Calu3 (cell line): Measurements from ENCODE around the gene GC. TPM values are rescaled to one million over a fixed set of nuclear protein-coding genes. Genes with fewer than 3 reads are reported as not detected.

Experiments
- BruUV-seq: library from RNA; stranded (reverse); fragments of 400-500 nt; replicated peaks from 2 replicates; lab custom pipeline; 2021; lab: Mats Ljungman, UMichigan
- CTCF ChIA-PET: fragments of 300-600 bp; sonication (Branson Sonifier 250); formaldehyde crosslinking; loops from one replicate; lab custom pipeline; 2022; ENCODE audit warnings: antibody characterized with exemption; lab: Charles Lee
- DNase-seq: peaks from one replicate; pipeline ENCODE4 v3.0.0; 2022
- H3K27ac Mint-ChIP-seq: one replicate; pipeline ENCODE4 v1.8.0; 2022; ENCODE audit warnings: mixed read lengths; ENCODE audit not compliant: unreplicated experiment
- H3K27me3 Mint-ChIP-seq: one replicate; pipeline ENCODE4 v1.8.0; 2022; ENCODE audit warnings: mixed read lengths; ENCODE audit not compliant: unreplicated experiment
- H3K36me3 Mint-ChIP-seq: one replicate; pipeline ENCODE4 v1.8.0; 2022; ENCODE audit warnings: mild to moderate bottlenecking, moderate library complexity, mixed read lengths; ENCODE audit not compliant: insufficient read depth, unreplicated experiment
- H3K4me1 Mint-ChIP-seq: one replicate; pipeline ENCODE4 v1.8.0; 2022; ENCODE audit warnings: mild to moderate bottlenecking, low read depth, mixed read lengths; ENCODE audit not compliant: unreplicated experiment
- H3K4me3 Mint-ChIP-seq: one replicate; pipeline ENCODE4 v1.8.0; 2022; ENCODE audit warnings: mild to moderate bottlenecking, low read depth, moderate library complexity, mixed read lengths; ENCODE audit not compliant: unreplicated experiment
- H3K9me3 Mint-ChIP-seq: one replicate; pipeline ENCODE4 v1.8.0; 2022; ENCODE audit warnings: low read depth, mixed read lengths; ENCODE audit not compliant: unreplicated experiment
- CTCF ChIP-seq: fragments of 200-600 bp; IDR thresholded peaks from one replicate; pipeline ENCODE4 v1.8.0; 2022; ENCODE audit warnings: antibody characterized with exemption; ENCODE audit not compliant: unreplicated experiment
- intact Hi-C: fragments of 100-400 bp; cut with micrococcal nuclease; formaldehyde crosslinking; loops from one replicate; pipeline ENCODE4 v1.10.0; 2022; ENCODE audit not compliant: unreplicated experiment
- total RNA-seq: library from RNA; stranded (reverse); gene quantifications from 2 replicates; pipeline ENCODE4 v1.2.3, GENCODE V29; 2022

GC gene
- total RNA-seq, 1 experiment from 2014 or later = 0.90 TPM

GRCh38 chr4:71713611-71714203, 70.2 kb downstream of the GC start:
- no TSS peak for BruUV-seq
- CTCF ChIA-PET = no interaction called here
- Mint-ChIP-seq H3K36me3 (no peaks in the 10 kb centered on the region), H3K9me3 (no peaks in the 10 kb centered on the region), H3K4me1 (peaks cover 9% of the 10 kb centered on the region), H3K27me3 (no peaks in the 10 kb centered on the region), H3K27ac (no peak overlapping the region), H3K4me3 (no peak overlapping the region)
- DNase-seq = no peak
- TF ChIP-seq CTCF = peak; percentile 44
- intact Hi-C loops = loop anchor here (2.0 to 5.0 kb wide), 6 partner anchors 111 to 1061 kb away; no protein-coding TSS in a partner anchor

GRCh38 chr4:71711985-71712348, 71.9 kb downstream of the GC start:
- H3K4me1 Mint-ChIP-seq = peaks cover 14% of the 10 kb centered on the region
- CTCF ChIA-PET = interaction anchor here (0.6 to 1.5 kb wide), 3 partner anchors 297 to 661 kb away, joined by 3 to 4 read pairs (median 3); no protein-coding TSS in a partner anchor
- intact Hi-C loops = loop anchor here (2.0 to 5.0 kb wide), 6 partner anchors 110 to 1059 kb away; no protein-coding TSS in a partner anchor
- peaks cover 3% of the 10 kb centered on the region for H3K9me3 Mint-ChIP-seq
- no peak for DNase-seq
- H3K27me3 Mint-ChIP-seq = no peaks in the 10 kb centered on the region
- no peak overlapping the region for H3K27ac Mint-ChIP-seq
- no peak overlapping the region for H3K4me3 Mint-ChIP-seq
- no peak for TF ChIP-seq CTCF
- BruUV-seq = no TSS peak
- H3K36me3 Mint-ChIP-seq = no peaks in the 10 kb centered on the region

- DNase-seq = no peak
- Mint-ChIP-seq H3K4me3 (no peak overlapping the region), H3K4me1 (peaks cover 21% of the 10 kb centered on the region), H3K27ac (no peak overlapping the region), H3K9me3 (peaks cover 4% of the 10 kb centered on the region), H3K36me3 (no peaks in the 10 kb centered on the region), H3K27me3 (no peaks in the 10 kb centered on the region)
- CTCF ChIA-PET = interaction anchor here (0.6 to 1.5 kb wide), 4 partner anchors 296 to 660 kb away, joined by 3 to 4 read pairs (median 3); no protein-coding TSS in a partner anchor
- intact Hi-C loops = loop anchor here (5.0 kb wide), 3 partner anchors 109 to 529 kb away; no protein-coding TSS in a partner anchor
- TF ChIP-seq CTCF = no peak
- no TSS peak for BruUV-seq
Observed at GRCh38 chr4:71711044-71711984, 72.6 kb downstream of the GC start.

- no peak for TF ChIP-seq CTCF
- no TSS peak for BruUV-seq
- no peak overlapping the region for H3K27ac Mint-ChIP-seq
- CTCF ChIA-PET = interaction anchor here (0.8 to 0.9 kb wide), 2 partner anchors 439 to 525 kb away, joined by 3 read pairs; no protein-coding TSS in a partner anchor
- H3K36me3 Mint-ChIP-seq = no peaks in the 10 kb centered on the region
- DNase-seq = peak; percentile 6
- no peak overlapping the region for H3K4me3 Mint-ChIP-seq
- peaks cover 23% of the 10 kb centered on the region for H3K4me1 Mint-ChIP-seq
- H3K9me3 Mint-ChIP-seq = peaks cover 4% of the 10 kb centered on the region
- intact Hi-C loops = loop anchor here (5.0 kb wide), 3 partner anchors 108 to 528 kb away; no protein-coding TSS in a partner anchor
- H3K27me3 Mint-ChIP-seq = no peaks in the 10 kb centered on the region
Observed at GRCh38 chr4:71709961-71710360, 73.9 kb downstream of the GC start.
